Measurements from ENCODE around the gene NAMPT.

- no peak for TF ChIP-seq POLR2AphosphoS5 (IDR thresholded peaks at IDR 0.05; ENCODE audit: low read depth, low read length)
- TF ChIP-seq POLR2A (IDR thresholded peaks at IDR 0.05; ENCODE audit: low read depth, low read length): no peak
Observed at GRCh38 chr7:106220307-106220706, 64.5 kb downstream of the NAMPT start.
